Mammary epithelial cell (primary cell): ENCODE data around the gene ACCSL.

Experiments used
- CTCF ChIP-seq, 2 donors: IDR thresholded peaks in 1 of 2; conservative IDR thresholded peaks in 1 of 2; 2 replicates each; pipeline ENCODE4 v1.5.1; 2011 to 2012; ENCODE audit warnings: inconsistent platforms in 2 of 2, low read length in 2 of 2, mild to moderate bottlenecking in 2 of 2, control low read depth in 1 of 2, low read depth in 1 of 2; ENCODE audit not compliant: insufficient read depth in 1 of 2; ENCODE audit errors: extremely low read depth in 1 of 2
- EZH2 ChIP-seq: IDR thresholded peaks from 2 replicates; pipeline ENCODE4 v1.6.1; 2012; ENCODE audit warnings: low read length, inconsistent platforms, borderline replicate concordance

- TF ChIP-seq EZH2 (no peak), CTCF (conservative IDR thresholded peaks at IDR 0.05 in 1 of 2, IDR thresholded peaks at IDR 0.05 in 1 of 2; ENCODE audit: extremely low read depth in 1 of 2, insufficient read depth in 1 of 2, low read depth in 1 of 2, low read length in 2 of 2) (no peak)
Observed at GRCh38 chr11:44046182-44046581, 1.6 kb upstream of the ACCSL start.
